NCI-H82 treated with DMSO at 0.1 percent for 48 hours (cell line): ENCODE data around the gene SLC38A3.

ENCODE experiments used
- DNase-seq: peaks from one replicate; lab custom pipeline; 2025; ENCODE audit not compliant: unreplicated experiment; lab: John Stamatoyannopoulos, UW

SLC38A3 gene

DNA sequence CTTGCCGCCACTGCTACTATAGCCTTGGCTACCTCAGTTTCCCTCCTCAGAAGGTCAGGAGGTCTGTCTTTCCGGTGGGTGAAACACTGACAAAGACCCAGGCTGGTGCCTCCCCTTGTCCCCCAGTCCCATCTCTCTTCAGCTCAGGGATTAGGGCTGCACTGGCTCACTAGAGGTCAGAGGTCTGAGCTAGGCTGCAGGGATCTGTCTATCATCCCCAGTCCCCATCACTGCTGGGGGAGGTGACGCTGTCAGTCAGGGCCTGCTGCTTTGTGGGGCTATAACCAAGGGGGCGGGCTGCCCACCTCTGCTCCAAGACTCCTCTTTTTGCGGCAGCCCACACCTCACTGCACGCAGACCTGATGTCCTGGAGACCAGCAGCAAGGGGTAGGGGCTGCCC, 36.3 kb upstream of the SLC38A3 start:
- DNase-seq = no peak

DNA sequence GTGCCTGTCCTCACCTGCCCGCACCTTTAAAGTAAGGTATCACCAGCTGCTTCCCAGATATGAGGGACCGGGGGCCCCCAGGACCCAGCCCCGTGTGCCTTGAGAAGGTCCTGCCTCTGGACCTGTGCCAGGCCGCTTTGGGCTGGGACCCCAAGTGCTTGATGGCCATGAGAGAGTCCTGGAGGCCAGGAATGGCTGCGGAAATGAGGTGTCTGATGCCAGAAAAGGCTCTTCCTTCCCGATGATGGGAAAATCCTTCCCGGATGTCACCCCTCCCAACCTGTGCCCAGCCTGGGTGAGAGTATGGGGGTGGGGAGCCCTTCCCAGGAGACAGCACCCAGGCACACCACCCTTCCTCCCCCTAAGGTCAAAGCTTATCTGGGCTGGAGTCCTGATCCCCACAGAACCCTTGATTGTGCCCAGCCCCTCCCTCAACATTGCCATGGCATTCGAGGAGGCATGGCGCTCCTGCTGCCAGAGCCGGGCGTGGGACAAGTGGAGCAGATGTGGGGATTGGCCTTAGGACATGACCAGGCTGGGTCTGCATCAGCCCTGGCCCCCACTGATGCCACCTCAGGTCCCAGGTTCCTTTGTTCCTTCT, 35.7 kb upstream of the SLC38A3 start:
- DNase-seq = no peak

DNA sequence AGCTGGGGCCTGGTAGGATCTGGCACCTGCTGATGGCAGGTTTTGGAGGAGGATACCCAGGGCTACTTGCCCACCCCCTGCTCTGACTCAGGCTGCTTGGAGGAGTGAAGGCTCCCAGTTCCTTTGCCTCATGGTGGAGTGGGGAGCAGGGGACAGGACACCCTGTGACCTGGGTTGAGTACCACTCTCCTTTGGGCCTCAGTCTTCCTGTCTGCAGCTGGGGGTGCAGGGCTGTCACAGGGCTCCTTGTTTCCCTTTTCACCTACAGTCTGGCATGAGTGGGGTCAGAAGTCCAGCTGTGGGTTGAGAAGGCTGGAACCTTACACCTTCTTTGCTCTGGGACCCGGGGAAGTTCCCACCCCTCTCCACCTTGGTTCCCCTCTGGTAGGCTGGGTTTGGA, 35.2 kb upstream of the SLC38A3 start:
- no peak for DNase-seq

DNA sequence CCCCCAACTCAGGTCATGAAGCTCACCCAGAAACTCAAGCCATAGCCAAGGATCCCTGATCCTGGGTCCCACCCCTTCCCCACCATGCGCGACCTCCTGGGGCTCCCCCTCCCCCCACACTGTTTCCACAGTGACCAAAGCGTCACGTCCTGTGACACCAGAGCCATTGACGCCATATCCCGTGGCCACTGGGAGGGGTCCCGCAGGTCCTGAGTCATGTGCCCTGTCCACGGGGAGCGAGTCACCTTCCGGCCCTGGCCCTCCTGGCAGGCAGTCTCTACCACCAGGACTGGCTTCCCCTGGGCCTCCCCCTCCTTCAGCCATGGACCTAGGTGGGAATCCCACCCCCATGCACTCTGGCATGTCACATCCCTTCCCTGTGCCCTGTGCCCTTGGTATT, 34.4 kb upstream of the SLC38A3 start:
- no peak for DNase-seq

DNA sequence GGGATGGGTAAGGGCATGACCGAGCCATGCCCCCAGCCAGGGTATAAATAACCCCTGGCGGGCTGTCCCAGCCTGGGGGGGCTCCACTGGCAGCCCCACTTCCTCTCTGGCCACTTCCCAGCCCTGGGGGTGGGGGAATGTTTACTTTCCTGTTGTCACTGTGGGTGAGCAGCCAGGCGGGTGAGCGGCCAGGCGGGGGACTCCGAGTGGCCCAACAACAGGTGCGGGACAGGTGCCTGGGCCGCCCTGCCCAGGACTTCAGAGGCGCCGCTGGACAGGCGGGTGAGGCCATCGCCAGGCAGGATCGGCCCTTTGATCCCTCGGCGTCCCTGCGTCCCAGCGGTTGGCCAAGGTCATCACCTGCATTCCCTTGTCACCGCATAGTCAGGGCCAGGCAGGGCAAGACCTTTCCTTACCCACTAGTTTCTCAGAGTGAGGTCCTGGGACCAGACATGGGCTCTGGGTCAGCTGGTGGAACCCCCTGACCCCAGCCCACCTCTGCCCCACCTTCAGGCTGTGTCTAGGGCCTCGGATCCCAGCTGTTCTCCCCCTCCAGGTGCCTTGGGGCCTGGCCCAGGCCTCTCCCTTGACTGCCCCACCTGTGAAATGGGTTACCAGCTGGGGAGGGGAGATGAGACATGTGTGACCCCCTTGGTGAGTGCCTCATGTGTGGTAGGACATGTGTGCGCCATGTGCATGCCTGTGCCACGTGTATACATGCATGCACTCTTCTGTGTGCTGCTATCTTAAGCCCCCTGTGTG, 33.4 kb upstream of the SLC38A3 start:
- no peak for DNase-seq

DNA sequence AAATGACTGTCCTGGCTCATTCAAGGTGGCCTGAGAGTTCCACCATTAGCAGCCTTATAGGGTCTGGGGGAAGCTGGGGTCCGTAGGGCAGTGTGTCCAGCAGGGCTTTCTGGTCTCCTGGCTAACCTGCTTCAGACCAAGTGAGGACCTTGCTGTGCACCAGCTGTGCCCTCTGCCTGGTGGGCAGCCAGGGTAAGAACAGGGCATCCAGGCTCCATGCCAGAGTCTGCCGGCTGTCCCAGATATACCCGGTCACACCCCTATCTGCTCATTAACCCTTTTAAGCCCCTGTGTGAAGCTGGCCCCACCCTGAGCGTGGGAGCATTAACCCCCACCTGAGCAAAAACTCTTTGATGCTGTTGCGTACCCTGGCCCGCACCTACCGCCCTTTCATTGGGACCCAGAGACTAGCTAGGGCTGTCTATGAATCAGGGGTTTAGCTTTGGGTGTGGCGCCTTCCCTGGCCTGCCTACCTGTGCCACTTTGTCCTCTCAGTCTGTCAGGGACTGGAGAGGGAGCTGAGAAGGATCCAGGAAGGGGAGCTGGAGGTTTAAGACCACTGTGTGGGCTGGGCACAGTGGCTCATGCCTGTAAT, 32.3 kb upstream of the SLC38A3 start:
- DNase-seq = no peak

DNA sequence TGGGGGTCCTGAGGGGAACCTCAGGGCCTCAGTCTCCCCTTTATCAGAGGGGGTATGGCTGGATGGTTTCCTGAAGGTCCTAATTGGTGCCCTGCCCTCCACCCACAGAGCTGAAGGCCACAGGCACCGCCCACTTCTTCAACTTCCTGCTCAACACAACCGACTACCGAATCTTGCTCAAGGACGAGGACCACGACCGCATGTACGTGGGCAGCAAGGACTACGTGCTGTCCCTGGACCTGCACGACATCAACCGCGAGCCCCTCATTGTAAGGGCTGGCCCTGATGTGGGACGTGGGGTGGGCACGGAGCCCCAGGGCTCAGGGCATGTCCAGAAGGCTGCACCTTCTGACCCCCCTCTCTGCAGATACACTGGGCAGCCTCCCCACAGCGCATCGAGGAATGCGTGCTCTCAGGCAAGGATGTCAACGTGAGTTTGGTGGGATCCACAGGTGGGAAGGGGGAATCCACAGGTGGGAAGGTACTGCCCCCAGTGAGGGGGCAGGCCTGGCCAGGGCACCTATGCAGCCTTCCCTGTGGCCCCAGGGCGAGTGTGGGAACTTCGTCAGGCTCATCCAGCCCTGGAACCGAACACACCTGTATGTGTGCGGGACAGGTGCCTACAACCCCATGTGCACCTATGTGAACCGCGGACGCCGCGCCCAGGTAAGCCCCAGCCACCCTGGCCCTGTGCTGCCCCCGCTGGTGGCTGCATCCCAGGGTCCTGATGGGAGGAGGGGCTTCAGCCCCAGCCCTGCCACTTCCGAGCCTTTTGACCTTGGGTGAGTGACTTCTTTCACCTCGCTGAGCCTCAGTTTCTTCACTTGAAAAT, 31.2 kb upstream of the SLC38A3 start:
- no peak for DNase-seq

DNA sequence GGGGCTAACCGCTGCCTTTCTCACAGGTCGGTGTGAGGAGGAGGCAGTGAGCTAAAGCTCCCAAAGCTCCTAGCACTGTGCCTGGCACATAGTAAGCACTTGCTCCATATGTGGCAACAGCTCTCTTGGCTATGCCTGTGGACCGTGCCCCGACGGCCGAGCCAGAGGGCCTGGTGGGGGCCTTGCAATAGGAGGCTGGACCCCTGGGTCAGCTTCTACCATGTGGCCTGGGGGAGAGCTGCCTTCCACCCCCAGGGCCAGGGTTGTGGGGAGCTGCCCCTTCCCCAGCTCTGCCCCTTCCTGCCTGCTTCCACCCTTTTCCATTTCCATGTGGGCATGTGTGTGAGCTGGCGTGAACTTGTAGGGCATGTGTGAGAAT, 30.6 kb upstream of the SLC38A3 start:
- DNase-seq = no peak

DNA sequence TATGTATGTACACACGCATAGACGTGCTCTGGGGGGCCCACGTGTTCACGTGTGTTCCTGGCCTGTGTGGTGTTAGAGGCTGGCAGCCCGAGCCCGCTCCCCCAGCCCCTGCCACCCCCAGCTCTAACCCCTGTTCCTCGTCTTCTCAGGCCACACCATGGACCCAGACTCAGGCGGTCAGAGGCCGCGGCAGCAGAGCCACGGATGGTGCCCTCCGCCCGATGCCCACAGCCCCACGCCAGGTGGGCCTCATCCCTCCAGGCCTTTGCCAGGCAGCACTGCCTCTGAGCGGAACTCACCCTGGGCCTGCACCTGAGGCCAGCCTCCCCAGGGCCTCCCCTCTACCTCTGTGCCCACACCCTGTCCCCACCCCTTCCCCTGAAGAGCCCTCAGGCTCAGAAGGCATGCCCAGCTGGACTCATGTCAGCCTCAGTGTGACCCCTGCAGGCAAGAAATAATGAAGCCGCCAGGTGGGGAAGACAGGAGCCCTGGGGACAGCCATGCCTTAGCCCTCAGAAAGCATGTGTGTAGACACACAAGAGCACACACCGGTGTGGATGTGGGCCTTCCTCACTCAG, 30.0 kb upstream of the SLC38A3 start:
- no peak for DNase-seq

DNA sequence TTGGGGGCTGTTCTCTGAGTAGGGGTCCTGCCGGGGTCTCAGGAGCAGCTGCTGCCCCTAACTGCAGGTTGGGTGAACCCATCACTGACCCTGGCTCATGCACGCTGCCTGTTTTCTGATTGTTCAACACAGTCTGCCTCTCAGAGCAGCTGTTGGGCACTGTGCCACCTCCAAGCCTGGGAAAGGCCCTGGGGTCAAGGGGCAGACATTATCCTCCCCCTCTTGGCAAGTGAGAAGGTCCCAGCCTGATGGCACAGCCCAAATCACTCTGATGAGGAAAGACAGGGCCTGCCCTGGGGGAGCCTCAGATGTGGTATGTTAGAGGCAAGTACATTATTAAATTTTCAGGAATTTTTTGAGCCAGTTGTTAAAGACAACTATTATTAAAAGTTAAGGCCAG, 27.7 kb upstream of the SLC38A3 start:
- DNase-seq = no peak

DNA sequence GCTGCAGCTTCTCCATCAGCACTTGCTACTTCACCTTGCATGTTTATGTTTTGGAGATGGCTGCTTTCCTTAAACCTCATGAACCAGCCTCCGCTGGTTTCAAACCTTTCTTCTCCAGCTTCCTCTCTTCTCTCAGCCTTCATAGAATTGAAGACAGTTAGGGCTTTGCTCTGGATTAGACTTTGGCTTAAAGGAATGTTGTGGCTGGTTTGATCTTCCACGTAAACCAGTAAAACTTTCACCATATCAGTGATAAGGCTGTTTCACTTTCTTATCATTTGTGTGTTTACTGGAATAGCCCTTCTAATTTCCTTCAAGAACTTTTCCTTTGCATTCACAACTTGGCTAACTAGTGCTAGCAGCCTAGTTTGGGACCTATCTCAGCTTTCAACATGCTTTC, 25.4 kb upstream of the SLC38A3 start:
- no peak for DNase-seq

DNA sequence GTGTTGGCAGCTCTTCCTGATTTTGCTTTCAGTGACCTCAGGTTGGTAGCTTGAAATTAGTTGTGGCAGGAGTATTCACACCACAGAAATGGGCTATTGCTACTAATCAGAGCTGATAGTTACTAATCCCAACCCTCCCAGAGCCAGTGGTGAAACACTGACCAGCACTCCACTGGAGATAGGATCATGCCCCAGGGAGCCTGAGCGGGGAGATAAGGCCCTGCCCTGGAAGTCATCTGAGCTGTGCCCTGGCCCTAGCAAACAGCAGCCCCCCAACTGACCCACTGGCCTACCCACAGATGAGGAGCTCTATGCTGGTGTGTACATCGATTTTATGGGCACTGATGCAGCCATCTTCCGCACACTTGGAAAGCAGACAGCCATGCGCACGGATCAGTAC, 23.1 kb upstream of the SLC38A3 start:
- no peak for DNase-seq

DNA sequence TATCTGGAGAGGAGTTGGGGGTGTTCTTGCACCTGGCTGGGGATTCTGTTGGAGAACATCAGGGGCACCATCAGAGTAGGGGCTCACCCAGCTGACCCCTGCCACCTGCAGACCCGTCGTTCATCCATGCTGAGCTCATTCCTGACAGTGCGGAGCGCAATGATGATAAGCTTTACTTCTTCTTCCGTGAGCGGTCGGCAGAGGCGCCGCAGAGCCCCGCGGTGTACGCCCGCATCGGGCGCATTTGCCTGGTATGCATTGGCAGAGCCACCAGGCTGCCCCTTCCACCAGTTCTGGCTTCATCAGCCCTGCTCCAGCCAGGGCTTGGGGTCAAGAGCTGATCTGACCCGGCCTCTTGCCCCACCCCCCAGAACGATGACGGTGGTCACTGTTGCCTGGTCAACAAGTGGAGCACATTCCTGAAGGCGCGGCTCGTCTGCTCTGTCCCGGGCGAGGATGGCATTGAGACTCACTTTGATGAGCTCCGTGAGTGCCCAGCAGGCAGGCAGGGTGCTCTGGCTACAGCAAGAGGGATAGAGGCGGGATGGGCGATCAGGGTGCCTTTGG, 22.5 kb upstream of the SLC38A3 start:
- DNase-seq = no peak

DNA sequence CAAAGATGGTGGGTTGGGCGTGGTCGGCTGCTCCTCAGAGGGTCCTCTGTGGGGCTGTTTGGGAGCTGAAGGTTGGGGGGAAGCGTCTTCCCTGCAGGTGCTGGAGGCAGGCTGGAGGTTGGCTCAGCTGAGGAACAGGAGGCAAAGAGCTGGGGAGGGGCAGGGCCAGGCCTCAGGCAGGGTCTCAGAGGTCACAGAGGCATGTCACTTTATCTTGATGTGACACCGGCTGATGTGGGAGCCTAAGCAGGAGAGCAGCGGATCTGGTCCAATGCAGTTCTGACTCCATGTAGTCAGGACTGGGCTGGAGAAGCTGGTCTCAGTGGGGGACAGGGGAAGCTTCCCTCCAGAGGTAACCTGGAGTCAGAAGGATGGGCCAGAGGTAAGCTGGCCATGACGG, 21.3 kb upstream of the SLC38A3 start:
- no peak for DNase-seq

DNA sequence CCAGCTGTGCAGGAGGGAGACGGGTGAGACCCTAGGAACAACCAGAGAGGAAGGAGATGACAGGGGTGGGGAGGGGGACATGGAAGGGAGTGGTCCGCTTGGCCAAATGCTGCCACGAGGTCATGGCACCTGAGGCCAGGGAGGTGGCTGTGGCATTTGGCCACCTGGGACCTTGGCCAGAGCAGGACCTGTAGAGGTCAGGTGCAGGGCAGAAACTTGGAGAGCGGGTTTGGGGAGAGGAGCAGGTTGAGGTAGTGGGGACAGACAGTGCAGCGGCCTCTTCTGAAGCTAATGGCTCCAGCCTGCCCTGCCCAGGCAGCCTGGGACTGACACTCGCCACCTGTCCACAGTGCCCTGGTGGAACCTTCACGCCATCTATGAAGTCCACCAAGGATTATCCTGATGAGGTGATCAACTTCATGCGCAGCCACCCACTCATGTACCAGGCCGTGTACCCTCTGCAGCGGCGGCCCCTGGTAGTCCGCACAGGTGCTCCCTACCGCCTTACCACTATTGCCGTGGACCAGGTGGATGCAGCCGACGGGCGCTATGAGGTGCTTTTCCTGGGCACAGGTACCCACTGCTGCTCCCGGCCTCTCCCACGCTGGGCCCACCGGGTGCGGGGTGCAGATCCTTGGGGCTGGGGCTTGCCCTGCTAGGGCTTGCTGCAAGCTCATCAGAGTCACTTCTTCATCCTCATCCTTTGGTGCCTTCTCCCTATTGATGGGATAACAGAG, 20.7 kb upstream of the SLC38A3 start:
- DNase-seq = no peak

DNA sequence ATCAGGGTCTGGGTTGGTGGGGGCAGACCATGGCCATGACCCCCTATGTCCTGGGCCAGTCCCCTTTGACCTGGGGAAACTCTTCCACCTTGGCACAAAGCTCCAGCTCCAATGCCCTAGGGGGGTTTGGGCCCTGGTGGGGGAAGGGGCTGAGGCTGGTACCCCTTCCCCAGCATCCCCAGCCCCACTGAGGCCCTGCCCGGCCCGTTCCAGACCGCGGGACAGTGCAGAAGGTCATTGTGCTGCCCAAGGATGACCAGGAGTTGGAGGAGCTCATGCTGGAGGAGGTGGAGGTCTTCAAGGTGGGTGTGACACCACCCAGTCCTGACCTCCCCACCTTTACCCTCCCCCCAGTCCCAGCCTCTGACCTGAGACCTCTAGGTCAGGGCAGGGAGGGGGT, 19.8 kb upstream of the SLC38A3 start:
- no peak for DNase-seq

DNA sequence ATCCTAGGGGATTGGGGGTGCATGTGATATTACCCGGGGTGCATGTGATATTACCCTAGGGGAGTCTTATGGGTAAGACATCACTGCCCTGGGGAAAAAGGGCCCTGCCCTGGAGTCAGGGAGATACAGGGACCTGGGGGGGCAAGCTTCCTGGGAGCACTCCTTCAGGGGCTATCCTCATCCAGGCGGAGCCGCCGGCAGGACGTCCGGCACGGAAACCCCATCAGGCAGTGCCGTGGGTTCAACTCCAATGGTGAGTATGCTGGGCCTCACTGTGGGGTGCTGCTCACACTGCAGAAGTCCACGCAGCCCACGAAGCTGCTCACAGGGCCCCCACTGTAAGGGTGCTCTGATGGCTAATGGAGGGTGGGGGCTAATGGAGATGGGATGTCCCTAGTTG, 19.0 kb upstream of the SLC38A3 start:
- DNase-seq = no peak

DNA sequence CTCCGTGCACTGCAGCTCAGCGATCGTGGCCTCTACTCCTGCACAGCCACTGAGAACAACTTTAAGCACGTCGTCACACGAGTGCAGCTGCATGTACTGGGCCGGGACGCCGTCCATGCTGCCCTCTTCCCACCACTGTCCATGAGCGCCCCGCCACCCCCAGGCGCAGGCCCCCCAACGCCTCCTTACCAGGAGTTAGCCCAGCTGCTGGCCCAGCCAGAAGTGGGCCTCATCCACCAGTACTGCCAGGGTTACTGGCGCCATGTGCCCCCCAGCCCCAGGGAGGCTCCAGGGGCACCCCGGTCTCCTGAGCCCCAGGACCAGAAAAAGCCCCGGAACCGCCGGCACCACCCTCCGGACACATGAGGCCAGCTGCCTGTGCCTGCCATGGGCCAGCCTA, 17.3 kb upstream of the SLC38A3 start:
- no peak for DNase-seq

DNA sequence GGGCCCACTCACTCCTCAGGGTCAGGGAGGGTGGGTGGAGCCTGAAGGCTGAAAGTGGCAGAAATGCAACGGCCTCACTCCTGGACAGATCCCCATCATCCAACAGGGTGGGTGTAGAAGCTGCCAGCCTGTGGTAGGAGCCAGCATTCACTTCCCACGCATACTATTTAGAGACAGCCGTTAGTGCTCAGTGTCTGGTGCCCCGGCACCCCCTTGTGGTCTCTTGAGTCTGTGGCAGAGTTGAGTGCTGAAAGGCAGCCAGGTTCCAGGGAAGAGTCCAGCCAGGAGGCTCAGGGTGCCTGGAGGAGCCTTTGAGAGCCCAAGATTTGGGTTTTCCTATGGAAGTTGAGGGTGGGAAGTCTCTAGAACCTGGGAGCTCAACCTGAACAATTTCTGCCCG, 15.8 kb upstream of the SLC38A3 start:
- DNase-seq = peak; percentile 63

DNA sequence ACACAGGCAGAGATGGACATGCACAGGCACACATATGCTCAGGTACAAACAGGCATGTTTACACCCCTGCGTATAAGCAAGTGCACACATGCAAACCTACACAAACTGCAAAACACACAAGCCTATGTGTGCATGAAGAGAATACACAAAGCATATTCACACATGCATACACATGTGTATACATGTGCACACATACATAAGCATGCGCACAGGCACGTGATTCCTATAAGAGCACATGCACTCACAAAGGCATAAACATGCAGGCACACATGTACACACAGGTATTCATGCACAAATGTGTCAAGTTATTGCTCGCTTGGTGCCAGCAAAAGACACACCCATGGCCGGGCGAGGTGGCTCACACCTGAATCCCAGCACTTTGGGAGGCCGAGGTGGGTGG, 15.1 kb upstream of the SLC38A3 start:
- DNase-seq = no peak
